GM18498 (cell line): ENCODE data around the gene OXNAD1.
A peak's percentile ranks its signal among the peaks of the same experiment; 100 is the strongest.

ENCODE experiments used
- ATAC-seq: cut with Tn5 transposase; IDR thresholded peaks from one replicate; pipeline ENCODE4 v1.9.1; 2021; ENCODE audit warnings: mild to moderate bottlenecking, moderate library complexity; ENCODE audit not compliant: unreplicated experiment

OXNAD1 gene

GRCh38 chr3:16323737-16324136 lies 58.7 kb downstream of the OXNAD1 start:
- ATAC-seq: no peak

- no peak for ATAC-seq
These were observed 60.8 kb downstream of the OXNAD1 start for GRCh38 chr3:16325850-16326249.

- ATAC-seq: no peak
These were observed 61.8 kb downstream of the OXNAD1 start for GRCh38 chr3:16326724-16327349.

- no peak for ATAC-seq
These were observed 63.1 kb downstream of the OXNAD1 start for GRCh38 chr3:16328124-16328523.

GRCh38 chr3:16329036-16329825 lies 64.2 kb downstream of the OXNAD1 start:
- no peak for ATAC-seq

GRCh38 chr3:16329826-16330129 lies 64.8 kb downstream of the OXNAD1 start:
- ATAC-seq: no peak

GRCh38 chr3:16330351-16330750 lies 65.3 kb downstream of the OXNAD1 start:
- ATAC-seq: no peak

- no peak for ATAC-seq
These were observed 66.4 kb downstream of the OXNAD1 start for GRCh38 chr3:16331319-16331883.

- ATAC-seq: no peak
These were observed 68.0 kb downstream of the OXNAD1 start for GRCh38 chr3:16332904-16333426.

GRCh38 chr3:16334909-16335308 lies 69.9 kb downstream of the OXNAD1 start:
- no peak for ATAC-seq

GRCh38 chr3:16335333-16335732 lies 70.3 kb downstream of the OXNAD1 start:
- no peak for ATAC-seq

GRCh38 chr3:16335772-16336645 lies 71.0 kb downstream of the OXNAD1 start:
- ATAC-seq: no peak

GRCh38 chr3:16336825-16337224 lies 71.8 kb downstream of the OXNAD1 start:
- no peak for ATAC-seq

- peak; percentile 83 for ATAC-seq
These were observed 73.0 kb downstream of the OXNAD1 start for GRCh38 chr3:16337856-16338540.

GRCh38 chr3:16338999-16339398 lies 74.0 kb downstream of the OXNAD1 start:
- ATAC-seq: no peak

GRCh38 chr3:16343101-16343500 lies 78.1 kb downstream of the OXNAD1 start:
- no peak for ATAC-seq

- no peak for ATAC-seq
These were observed 81.5 kb downstream of the OXNAD1 start for GRCh38 chr3:16346413-16347081.

GRCh38 chr3:16347548-16347947 lies 82.5 kb downstream of the OXNAD1 start:
- no peak for ATAC-seq

GRCh38 chr3:16349986-16350596 lies 85.1 kb downstream of the OXNAD1 start:
- no peak for ATAC-seq
